NCI-H1694 treated with DMSO at 0.1 percent for 48 hours (cell line): ENCODE results near the gene MAL.

Experiments used
- DNase-seq: peaks from one replicate; lab custom pipeline; 2025; lab: John Stamatoyannopoulos, UW

MAL gene

GRCh38 chr2:95049961-95050360 is 24.5 kb downstream of the MAL start:
- no peak for DNase-seq

- DNase-seq = no peak
Measured at GRCh38 chr2:95050385-95051300, 25.1 kb downstream of the MAL start.

- no peak for DNase-seq
Measured at GRCh38 chr2:95051626-95052025, 26.1 kb downstream of the MAL start.

- DNase-seq = no peak
Measured at GRCh38 chr2:95052307-95052706, 26.8 kb downstream of the MAL start.

GRCh38 chr2:95052804-95053479 is 27.4 kb downstream of the MAL start:
- no peak for DNase-seq

DNA sequence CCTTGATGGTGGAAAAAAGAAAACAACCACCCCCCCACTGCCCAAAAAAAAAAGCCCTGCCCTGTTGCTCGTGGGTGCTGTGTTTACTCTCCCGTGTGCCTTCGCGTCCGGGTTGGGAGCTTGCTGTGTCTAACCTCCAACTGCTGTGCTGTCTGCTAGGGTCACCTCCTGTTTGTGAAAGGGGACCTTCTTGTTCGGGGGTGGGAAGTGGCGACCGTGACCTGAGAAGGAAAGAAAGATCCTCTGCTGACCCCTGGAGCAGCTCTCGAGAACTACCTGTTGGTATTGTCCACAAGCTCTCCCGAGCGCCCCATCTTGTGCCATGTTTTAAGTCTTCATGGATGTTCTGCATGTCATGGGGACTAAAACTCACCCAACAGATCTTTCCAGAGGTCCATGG is 28.0 kb downstream of the MAL start:
- no peak for DNase-seq

DNA sequence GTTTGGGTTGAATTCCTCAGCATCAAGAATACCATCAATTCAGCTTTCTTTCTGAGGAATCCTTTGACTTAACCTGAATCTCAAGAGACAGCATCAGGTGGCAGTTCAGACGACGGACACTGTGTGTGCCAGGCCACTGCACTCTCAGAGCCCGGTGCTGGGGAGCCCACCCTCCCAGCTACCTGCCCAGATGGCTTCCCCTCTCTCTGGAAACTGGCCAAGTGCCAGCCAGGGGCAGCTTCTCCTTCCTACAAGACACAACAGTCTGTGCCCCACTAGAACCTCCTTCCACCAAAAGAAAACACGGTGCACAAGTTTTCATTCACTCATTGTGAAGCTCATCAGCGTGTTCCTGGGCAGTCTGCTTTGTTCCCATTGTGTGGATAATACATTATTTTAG is 28.5 kb downstream of the MAL start:
- no peak for DNase-seq

DNA sequence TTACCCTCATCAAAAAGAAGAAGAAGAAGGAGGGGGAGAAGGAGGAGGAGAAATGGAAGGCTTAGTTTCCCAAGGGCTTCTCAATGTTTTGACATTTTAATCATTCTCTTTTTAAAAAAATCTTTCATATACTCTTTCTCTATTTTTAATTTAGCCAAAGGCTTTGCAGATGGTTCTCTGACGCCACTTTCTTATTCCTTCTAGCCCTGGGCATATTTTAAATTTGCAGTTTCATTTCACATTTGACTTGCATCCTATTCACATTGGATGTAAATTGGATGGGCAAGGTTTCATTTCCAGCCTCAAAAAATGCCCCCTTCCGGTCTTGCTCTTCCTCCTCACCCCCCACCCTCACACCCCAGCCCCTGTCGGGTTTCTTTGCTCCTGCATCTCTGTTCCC is 29.8 kb downstream of the MAL start:
- DNase-seq = no peak

DNA sequence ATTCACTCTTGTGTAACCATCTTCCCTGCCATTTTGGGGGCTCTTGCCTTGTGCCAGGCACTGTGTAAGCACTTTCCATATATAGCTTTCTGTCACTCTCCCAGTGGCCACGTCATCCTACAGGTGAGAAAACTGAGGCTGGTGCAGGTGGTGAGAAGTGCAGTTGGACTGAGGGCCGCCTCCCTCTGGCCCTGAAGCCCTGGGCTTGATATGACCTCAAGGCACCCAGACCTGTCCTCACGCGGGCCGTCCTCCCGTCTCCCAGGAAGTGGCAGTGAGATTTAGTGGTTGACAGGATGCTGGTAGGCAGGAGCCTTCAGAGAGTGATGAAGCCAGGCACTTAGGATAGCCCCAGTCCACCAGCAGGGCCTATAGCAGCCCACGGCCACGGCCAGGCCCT is 30.5 kb downstream of the MAL start:
- DNase-seq = no peak

DNA sequence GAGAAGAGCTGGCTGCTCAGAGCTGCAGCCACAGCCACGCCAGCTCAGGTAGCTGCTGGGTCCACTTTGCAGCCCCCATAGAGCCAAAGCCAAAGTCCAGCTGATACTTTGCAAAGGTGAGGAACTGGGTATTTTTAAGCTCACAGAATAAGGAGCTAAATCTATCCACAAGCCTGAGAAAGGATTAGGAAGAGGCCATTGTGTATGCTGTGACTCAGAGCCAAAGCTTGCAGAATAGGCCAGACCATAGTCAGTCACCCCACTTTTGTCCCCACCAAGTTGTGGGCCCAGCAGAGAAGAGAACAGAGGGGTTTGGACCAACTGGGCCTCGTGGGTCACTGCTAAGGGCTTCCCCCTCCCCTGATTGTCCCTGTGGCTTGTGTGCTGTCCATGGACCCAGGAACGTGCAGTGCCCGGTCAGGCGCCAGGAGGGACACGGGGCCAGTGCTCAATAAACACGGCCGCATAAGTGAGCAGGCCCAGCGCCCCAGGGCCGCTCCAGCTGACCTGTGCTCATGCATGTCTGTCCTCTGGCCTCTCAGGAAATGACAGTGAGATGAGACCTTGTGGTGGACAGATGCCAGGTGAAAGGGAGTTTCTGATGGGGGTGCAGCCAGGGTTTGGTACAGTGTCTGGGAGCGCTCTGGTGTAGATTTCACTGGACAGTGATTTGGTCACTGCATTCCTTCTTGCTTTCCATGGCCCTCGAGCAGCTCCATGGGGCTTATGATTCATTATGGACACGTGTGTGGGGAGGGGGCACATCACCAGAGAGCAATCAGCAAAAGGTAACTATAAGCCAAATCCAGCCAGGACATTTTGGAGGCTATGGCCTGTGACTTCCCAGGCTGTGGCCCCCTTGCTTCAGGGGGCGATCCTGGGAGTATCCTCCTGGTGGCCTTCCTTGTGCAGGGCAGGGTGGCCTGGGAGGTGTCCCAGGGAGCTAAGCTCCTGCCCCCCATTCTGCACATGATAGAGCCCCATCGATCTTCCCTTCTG is 31.3 kb downstream of the MAL start:
- DNase-seq = no peak

GRCh38 chr2:95057535-95058370 is 32.2 kb downstream of the MAL start:
- no peak for DNase-seq

DNA sequence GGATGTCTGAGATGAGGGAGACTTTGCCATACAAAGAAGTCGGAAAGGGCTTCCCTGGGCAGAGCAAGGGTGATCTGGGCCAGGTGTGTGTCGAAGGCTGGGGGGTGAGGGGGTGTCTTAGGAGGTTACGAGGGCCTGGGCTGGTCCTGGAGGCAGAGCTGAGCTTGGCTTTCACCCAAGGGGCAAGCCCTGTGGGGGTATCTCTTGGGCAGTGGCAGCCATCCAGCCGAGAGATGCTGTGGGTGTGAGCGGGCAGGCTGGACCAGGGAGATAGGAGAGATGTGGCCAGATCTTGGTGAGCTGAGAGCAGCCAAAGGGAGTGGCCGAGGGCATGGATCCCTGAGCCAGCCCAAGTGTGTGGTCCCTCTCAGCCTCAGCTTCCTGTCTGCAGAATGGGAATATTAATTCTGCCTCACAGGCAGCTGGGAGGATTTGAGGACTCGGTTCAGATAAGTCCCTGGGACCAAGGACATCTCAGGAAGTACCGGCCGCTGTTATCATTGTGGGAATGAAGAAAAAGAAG is 33.0 kb downstream of the MAL start:
- no peak for DNase-seq

DNA sequence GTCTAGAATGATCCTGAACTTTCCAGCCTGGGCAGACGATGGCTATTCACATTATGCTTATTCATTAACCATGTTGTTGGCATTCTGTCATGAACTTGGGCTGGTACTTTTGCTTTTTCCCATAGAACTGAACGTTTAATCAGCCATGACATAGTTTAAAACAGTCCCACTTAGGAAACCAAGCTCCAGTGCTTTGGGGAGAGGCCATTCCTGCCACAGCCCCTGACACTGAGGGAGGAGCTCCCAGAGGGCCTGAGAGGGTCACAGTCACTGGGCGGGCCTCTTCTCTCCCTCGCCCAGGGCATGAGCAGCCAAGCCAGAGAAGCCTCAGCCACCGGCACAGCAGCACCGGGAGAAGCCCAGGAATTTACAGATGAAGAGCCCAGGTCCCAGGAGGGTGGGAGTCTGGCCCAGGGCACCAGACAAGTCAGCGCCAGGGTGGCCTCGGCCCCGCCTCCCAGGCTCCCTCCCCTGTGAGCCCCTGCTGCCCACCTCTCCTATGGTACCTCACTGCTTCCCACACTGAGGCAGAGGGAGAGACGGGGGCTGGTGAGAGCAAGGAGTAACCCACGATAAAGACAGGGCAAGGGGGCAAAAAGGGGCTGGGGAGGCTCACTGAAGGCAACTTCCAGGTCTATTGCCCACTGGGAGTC is 33.6 kb downstream of the MAL start:
- DNase-seq = no peak

DNA sequence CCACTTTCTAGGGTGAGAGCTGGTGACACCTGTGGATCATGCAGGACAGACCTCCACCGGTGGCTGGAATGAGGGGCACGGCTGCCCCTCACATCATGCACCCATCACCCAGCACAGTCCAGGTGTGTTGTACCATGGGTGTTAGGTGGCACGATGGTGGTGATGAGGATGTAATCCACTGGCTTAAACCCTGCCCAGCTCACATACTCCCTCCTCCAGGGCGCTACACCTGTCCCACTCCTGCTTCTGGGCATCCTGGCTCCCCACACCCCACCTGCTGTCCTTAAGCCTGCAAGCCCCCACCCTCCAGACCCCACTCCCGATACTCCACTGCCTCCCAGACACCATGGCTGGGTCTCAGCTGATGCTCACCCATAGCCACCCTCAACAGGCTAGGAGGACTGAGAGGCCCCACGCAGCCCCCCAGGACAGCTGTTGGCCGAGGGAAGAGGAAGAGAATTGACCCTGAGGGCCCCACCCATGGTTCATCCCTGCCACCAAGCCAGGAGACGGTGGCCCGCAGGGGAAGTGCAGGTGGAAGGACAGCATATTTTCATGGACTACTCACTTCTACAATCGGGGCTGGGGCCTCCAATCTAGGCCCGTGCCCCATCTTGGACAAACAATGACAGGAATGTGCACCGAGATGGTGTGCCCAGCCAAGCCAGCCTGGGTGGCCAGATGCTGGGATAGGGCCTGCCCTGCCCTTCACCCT is 34.3 kb downstream of the MAL start:
- DNase-seq = no peak

GRCh38 chr2:95060446-95061118 is 35.1 kb downstream of the MAL start:
- DNase-seq = no peak

GRCh38 chr2:95061119-95061512 is 35.6 kb downstream of the MAL start:
- no peak for DNase-seq

DNA sequence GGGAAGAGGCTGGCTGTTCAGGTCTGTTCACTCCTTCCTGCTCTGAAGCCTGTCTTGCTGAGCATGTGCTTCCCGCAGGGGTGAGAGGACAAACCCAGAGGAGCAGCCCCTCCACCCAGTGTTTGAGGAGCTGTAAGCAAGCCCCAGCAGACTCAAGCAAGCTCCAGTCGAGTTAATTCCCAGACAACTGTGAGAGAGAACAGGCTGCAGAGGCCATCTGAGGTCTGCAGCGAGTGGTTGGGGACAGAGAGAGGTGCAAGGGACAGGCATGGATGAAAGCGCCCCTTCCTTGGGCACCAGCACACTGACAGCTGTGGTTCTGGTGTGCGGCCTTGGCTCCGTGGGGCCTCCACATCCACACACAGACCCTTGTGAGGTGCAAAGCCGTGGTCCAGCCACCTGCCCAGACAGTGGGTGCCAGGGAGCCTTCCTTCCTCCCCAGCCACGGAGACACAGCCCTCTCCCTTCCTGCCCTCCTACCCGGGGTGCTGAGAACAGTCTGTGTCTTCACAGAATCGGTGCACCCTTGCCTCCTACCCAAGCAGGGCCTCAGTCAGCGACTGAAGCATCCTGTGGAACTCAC is 36.2 kb downstream of the MAL start:
- no peak for DNase-seq

DNA sequence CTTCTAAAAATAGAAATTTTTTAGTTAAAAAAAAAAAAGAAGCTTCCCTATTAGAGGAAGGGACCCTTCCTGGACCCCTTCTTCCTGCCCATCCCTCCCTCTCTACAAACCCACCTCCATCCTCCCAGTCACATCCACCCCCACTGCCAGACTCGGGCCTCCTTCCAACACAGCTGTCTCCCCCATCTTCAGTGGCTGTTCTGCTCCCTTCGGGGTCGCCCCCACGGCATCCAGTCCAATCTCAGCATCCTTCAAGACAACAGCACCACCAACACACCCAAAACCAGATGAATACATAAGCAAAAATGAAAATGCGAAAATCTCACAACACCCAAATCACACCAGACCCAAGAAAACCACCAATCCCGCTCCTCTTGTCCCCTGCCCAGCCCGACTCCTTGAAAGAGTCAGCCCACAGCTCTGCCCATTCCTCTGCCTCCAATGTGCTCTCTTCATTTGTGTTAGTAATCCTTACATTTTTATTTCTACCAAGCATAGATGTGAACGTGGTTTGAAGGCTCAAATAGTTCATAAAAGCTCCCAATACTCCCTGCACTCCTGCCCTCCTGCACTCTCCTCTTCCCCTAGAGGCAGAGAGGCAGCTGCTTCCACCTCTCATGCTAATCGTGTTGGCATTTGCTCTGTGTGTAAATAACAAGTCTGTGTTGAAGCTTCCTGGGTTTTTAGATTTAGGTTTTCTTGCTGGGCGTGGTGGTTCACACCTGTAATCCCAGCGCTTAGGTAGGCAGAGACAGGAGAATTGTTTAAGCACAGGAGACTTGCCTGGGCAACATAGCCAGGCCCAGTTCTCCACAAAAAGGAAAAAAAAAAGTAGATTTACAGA is 37.0 kb downstream of the MAL start:
- no peak for DNase-seq
